Measurements from ENCODE around the gene FAM180B. TPM values are rescaled to one million over a fixed set of nuclear protein-coding genes. Genes with fewer than 3 reads are reported as not detected.
"Not testable (repeated sequence)": the region's sequence is repeated elsewhere in the genome, so short reads cannot be mapped to it uniquely, and the experiment has no call there.

The FAM180B gene
- polyA plus RNA-seq, 1 donor from 2014 or later, result not detected

GRCh38 chr11:47564366-47564765, 22.1 kb upstream of the FAM180B start:
- not testable (repeated sequence) for H3K79me2 ChIP-seq (replicated peaks; ENCODE audit: insufficient read depth, low read length); H3K4me2 ChIP-seq (ENCODE audit: low read length); H3K27ac ChIP-seq (ENCODE audit: low read length); H3F3A ChIP-seq (ENCODE audit: insufficient read depth, low read length, poor library complexity, severe bottlenecking); H3K9me3 ChIP-seq (ENCODE audit: low read length); H4K20me1 ChIP-seq (ENCODE audit: insufficient read depth); H3K36me3 ChIP-seq (ENCODE audit: insufficient read depth, low read length); H3K9ac ChIP-seq (ENCODE audit: low read length); H3K4me3 ChIP-seq (ENCODE audit: low read length); H2AFZ ChIP-seq (ENCODE audit: low read depth, low read length); H3K9me2 ChIP-seq (ENCODE audit: insufficient read depth, low read length)
- H3K27me3 ChIP-seq (ENCODE audit: insufficient read depth, low read depth, low read length), result peaks cover 16% of the 10 kb centered on the region

GRCh38 chr11:47564933-47565339, 21.5 kb upstream of the FAM180B start:
- Histone ChIP-seq H3K36me3 (ENCODE audit: insufficient read depth, low read length) (no peaks in the 10 kb centered on the region), H3K4me2 (ENCODE audit: low read length) (no peak overlapping the region), H3K79me2 (replicated peaks; ENCODE audit: insufficient read depth, low read length) (no peaks in the 10 kb centered on the region), H3K27ac (ENCODE audit: low read length) (no peak overlapping the region), H3K4me3 (ENCODE audit: low read length) (no peak overlapping the region), H3K27me3 (ENCODE audit: insufficient read depth, low read depth, low read length) (peaks cover 16% of the 10 kb centered on the region), H3F3A (ENCODE audit: insufficient read depth, low read length, poor library complexity, severe bottlenecking) (no peaks in the 10 kb centered on the region), H2AFZ (ENCODE audit: low read depth, low read length) (no peak overlapping the region), H3K9ac (ENCODE audit: low read length) (no peak overlapping the region), H3K9me3 (ENCODE audit: low read length) (no peaks in the 10 kb centered on the region), H4K20me1 (ENCODE audit: insufficient read depth) (no peaks in the 10 kb centered on the region), H3K9me2 (ENCODE audit: insufficient read depth, low read length) (no peaks in the 10 kb centered on the region)
- no peak for TF ChIP-seq TAF1 (IDR thresholded peaks at IDR 0.05; ENCODE audit: low read depth)
- no peak for TF ChIP-seq SMC3 (conservative IDR thresholded peaks at IDR 0.05; ENCODE audit: poor library complexity)
- no peak for TF ChIP-seq REST (IDR thresholded peaks at IDR 0.05; ENCODE audit: borderline replicate concordance)
- no peak for TF ChIP-seq CTCF (IDR thresholded peaks at IDR 0.05; ENCODE audit: poor library complexity, severe bottlenecking)
- TF ChIP-seq RAD21 (conservative IDR thresholded peaks at IDR 0.05), result no peak
- no peak for TF ChIP-seq EZH2 (IDR thresholded peaks at IDR 0.05; ENCODE audit: borderline replicate concordance, insufficient read depth, low read length, poor library complexity, severe bottlenecking)
- TF ChIP-seq MXI1 (conservative IDR thresholded peaks at IDR 0.05; ENCODE audit: poor library complexity, severe bottlenecking), result no peak
- TF ChIP-seq EP300 (conservative IDR thresholded peaks at IDR 0.05; ENCODE audit: poor library complexity, severe bottlenecking), result no peak
- no peak for TF ChIP-seq POLR2AphosphoS5 (IDR thresholded peaks at IDR 0.05)
